Left renal pelvis (tissue), 4 donors: ENCODE results near the gene C3orf52. TPM values are rescaled to one million over a fixed set of nuclear protein-coding genes. Genes with fewer than 3 reads are reported as not detected.

Source experiments
- DNase-seq, 4 donors: peaks; one replicate each; pipeline ENCODE4 v3.0.0-alpha.2; 2013; ENCODE audit warnings: low read depth in 4 of 4, low spot score in 3 of 4
- polyA plus RNA-seq, 4 donors: library from polyadenylated mRNA; unstranded; fragments of 120-200 nt; gene quantifications; one replicate each; pipeline ENCODE4 v1.2.1, GENCODE V29; 2013; ENCODE audit not compliant: insufficient read length in 4 of 4

Gene C3orf52
- polyA plus RNA-seq, 4 donors: 6.1 to 8.3 (median 7.4) TPM

- no peak for DNase-seq
Measured at GRCh38 chr3:112116748-112117186, 30.6 kb downstream of the C3orf52 start.

DNA sequence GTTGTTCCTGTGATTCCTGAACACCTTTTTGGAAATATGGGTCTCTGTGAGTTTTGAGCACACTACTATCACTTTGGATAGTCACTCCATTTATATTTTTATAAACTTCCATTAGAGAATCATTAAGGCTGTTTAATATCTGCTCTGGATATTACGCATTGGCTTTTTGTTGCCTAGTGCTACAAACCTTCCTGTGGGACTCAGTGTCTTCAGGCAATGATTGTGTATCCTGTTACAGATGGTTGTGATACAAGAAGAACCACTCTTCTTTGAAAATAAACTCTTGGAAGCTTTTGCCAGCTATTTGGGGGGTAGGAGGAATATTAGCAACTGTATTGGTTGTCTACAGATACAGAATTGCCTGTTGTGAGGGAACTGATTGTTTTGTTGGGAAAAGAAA lies 31.2 kb downstream of the C3orf52 start:
- DNase-seq: no peak

DNA sequence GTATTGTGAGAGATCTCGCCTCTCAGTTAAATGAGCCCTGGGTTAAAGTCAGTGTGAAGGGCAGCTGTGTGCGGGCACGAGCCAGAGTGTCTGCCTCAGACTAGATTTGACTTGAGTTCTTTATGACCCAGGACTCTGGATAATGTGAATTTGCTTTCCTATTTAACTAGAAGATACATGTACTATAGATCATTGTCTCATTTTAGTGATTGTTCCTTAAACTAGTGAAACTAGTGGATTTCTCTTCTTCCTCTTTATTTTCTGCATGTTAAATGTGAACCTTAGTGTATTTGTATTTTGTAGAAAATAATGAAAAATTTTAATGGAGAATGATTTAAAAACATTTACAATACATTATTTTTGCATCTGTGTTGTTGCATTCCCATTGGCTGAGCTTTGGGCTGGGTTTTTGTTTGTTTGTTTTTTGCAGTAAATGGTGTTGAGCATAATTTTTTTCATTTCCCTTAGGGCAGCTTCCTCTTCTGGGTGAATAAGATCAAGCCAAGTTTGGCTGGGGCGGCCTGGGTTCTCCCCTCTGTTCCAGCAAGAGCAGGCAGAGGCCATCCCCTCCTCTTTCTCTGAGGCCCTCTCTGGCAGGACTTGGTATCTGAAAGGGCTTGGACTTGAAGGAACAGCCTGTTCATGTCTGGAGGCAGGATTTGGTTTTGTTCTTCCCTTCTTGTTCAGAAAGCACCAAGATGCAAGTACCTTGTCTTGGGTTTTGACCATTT lies 31.8 kb downstream of the C3orf52 start:
- no peak for DNase-seq

- no peak for DNase-seq
Measured at GRCh38 chr3:112119962-112120836, 34.0 kb downstream of the C3orf52 start.

DNA sequence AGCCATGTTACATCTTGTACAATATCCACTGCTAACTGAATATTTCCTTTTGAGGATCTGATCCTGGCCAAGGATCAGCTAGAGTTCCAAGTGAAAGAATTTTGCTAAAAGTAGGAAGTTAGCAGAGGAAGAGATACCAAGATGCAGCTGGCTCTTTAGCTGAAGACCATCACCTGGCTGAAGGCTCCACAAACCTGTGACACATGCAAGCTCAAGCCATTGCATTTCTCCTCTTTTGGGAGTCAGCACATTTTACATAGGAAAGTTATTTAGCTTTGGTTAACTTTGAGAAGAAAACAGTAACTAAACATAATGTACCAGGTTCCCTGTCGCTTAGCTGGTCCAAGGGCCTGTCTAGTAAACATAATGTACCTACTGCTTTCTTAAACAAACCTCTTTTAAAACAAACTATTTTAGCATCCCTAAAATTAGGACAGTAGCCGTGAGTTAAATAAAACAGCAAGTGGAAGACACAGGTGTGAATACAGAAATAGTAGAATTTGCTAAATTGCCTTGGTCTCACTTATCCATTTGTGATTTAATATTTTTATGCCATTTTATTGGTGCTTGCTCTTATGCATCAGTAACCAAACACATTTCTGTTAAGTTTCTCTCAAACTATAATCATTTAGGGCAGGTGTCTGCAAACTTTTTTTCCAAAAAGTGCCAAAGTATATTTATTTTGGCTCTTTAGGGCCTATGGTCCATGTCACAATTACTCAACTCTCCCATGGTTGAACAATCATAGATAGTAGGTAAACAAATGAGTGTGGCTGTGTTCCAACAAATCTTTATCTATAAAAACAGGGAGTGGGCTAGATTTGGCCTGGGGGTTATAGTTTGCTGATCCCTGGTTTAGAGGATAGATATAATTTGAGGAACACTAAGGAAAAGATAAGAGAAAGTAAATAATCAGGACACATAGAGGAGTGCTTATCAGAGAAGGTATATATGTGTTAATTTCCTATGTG lies 35.7 kb downstream of the C3orf52 start:
- no peak for DNase-seq

GRCh38 chr3:112122870-112123269 lies 36.7 kb downstream of the C3orf52 start:
- DNase-seq: no peak

DNA sequence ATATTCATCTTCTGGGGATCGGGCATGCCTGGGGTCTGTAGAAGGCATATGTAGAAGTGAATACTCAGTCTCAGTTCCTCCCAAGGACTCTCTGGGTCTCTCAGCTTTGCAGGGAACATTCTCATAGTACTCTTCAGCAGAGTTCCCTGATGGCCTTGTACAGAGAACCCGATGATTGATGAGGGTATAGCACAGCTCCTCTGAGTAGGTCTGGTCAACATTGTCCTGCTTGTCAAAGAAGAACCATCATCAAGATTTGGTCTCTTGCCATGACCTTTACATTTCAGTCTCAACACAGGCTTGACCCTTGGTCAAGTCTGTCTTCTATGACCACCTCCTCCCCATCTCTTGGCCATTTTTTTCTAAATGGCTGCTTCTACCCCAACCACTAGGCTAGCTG lies 37.4 kb downstream of the C3orf52 start:
- DNase-seq: no peak

DNA sequence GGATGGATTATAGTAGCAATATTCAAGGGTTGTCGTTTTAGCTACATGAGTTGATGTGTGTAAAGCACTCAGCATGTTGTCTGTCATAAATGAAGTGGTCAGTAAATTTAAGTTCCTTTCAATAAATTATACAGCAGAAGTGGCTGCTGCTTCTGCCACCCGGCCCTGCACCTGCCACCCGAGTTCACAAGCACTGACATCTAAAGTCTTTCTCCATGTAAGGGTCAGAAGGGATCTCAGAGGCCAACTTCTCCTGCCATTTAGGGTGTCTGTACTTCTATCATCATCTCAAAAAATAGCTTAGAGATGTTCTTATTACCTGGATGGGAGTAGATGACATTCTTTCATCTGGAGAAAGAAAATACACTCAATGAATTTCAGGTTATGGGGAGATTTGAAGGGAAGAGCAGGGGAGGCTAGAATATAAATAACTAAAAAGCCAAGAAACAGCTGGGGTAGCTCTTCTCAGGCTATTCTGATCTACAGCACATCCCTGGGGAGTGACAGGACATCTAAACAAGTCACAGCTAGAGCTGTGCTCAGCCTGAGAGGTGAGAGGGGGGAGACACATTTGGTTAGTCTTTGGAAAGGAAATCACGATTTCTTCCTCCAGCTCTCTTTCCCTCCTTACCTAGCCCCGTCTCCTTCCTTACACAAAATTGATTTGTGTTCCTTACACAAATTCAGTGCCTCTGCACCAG lies 38.9 kb downstream of the C3orf52 start:
- DNase-seq: no peak

DNA sequence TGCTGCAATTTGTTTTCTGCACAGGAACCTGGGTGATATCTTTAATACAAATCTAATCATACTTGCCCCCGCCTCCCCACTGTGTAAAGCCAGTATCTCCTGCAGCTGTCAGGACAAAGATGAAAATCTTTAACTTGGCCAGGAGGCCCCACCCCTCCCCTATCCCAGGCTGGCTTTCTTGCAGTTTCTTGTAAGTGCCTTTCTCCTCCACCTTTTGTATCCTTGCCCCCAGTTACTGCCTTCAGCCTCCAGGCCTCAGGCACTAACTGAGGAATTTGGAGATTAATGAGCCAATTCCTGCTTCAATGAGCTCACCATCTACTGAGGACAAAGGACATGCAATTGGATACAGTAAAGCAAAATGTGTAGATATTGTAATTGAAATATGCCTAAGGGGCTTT lies 40.3 kb downstream of the C3orf52 start:
- DNase-seq: peak in 2 of 4 donors; percentile 36 to 63

DNA sequence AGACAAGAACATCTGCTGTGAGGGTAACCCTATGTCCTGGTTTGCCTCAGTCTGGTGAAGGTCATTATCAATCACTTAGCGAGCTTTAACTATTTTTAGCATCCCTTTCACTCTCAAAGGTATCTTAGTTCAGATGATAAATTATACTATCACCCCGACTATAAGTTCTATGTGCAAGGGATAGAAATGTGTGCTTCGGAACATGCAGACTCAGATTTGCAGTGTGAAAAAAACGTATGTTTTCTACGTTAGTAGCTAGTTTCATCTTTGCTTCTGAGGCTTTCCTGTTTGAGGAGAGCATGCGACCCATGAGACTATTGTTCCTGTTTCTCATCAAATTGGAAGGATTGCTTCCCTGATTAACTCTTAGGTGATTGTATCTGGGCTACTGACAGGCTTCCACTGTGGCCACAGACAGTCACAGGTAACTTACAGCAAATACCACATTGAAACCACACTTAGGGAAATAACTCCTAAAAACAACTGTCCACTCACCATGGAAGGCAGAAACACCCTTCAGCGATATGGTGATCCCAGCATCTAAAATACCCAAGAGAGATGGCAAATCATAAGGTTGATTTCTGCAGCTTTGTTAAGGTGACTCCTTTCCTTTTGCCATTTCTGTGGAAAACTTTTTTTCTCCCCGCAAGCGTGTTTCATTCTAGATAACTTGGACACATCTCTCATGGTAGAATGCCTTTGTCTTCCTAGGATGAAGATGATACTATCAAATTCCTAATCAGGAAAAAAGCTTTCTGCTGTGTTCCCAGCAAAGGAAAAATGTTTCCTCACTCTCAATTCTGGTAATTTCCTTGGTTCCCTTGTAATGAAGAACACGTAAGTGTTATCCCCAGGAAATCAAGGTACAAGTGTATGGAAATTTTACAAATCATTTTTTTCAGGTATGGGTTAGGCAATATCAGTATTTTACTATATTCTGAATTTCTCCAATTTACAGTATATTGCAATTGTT lies 41.6 kb downstream of the C3orf52 start:
- no peak for DNase-seq

DNA sequence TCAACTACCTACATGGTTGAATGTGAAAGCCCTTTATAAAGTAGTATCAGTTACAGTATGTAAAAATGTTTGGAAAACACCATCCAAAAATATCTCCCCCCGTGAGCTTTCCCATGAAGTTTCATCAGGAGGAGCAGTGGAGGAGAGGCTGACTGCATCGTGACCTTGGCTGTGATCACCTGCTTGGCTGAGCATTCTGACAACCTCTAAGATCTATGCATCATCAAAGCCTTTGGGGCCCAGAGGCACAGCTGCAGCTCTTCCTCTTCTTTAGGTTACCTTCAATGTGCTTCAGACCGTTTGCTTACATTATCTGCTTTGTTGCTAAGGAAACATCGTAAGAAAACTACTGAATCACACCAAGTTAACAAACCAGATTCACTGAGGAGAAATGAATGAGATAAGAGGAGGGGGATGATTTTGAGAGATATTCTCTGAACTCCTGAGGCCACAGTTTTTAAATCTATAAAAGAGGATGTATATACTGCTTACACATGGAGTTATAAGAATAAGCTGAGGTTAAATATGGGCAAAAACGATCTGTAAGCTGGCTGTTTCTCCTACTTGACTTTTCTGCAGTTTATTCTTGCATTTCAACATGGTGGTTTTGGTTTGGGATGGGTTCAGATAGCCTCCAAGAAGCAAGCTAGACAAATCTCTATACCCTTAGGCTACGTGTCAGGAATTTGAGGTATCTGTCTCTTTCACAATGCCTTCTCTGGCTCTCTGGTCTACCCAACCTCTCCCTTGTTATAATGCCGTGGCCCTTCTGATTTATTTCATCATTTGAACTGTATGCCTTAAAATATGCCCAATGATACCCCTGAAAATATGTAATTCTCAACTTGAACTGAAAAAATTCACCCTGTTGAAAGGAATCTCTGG lies 42.9 kb downstream of the C3orf52 start:
- no peak for DNase-seq

DNA sequence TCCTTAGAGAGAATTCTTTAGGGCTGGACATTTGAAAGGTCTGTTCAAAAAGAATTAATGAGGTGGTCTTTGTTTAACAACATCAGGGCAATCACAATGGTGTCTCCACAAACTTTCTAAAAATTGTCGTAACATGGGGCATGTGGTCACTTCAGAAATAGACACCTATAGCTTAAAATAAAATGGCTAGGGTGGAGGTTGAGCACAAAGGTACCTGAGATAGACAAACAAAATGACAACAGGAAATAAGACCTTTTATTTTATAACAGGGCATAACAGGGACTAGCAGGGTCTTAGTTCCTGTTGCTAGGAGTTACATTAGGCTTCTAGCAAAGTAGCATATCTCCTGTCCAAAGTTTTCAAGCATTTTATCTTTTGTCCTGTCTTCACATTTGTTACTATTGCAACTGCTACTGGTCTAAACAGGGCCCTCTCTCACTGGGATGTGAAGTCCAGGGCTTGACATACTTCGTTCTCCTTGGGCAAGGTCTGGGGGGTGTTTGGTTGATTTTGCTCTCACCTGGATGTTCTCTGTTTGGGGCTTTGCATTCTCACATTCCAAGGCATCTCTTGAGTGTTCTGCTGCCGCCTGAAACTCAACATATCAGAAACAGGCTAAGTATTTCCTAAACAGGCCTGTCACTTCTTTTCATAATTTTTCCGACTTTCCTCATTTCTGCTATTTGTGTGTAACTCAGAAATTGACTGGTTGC lies 43.9 kb downstream of the C3orf52 start:
- no peak for DNase-seq

GRCh38 chr3:112130638-112130993 lies 44.4 kb downstream of the C3orf52 start:
- DNase-seq: no peak

- no peak for DNase-seq
Measured at GRCh38 chr3:112131111-112131510, 44.9 kb downstream of the C3orf52 start.

- DNase-seq: no peak
Measured at GRCh38 chr3:112132088-112132487, 45.9 kb downstream of the C3orf52 start.

GRCh38 chr3:112132554-112132953 lies 46.4 kb downstream of the C3orf52 start:
- no peak for DNase-seq

DNA sequence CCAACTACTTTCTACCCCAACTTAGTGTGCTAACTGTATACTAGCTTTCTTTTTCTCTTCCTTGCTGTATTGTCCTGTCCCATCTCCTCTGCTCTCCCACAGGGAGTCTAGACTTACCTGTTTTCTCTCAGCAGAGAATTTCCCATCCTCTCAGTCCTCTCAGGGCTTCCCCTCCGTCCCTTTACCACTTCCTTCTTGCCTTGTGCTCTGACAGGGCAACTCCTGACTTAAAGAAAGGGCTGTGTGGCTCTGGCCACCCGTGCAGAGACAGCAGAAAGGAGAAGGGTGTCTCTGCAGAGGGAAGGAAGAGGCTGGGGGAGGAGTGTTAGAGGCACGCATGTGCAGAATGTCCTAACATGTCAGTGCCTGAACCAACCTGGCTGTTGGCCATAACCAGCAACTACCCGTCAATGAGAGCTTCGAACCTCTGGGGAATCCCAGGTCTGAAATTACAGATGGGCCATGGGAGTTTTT lies 46.8 kb downstream of the C3orf52 start, which contains the start of gene GCSAM:
GCSAM (minus strand) TSS at position 274 of the 474 bp plus-strand sequence; CDS start at position 146, 128 bp downstream.
- no peak for DNase-seq
